HepG2 (cell line): ENCODE results near the gene ERO1A. TPM values are rescaled to one million over a fixed set of nuclear protein-coding genes. Genes with fewer than 3 reads are reported as not detected.

ENCODE experiments used
- ERF ChIP-seq: IDR thresholded peaks from 2 replicates; pipeline ENCODE4 v1.6.1; 2018; ENCODE audit warnings: missing biosample characterization, missing genetic modification reagents
- FOXC1 ChIP-seq: sonication (generic); formaldehyde crosslinking; IDR thresholded peaks from 2 replicates; pipeline ENCODE4 v1.8.0; 2022; ENCODE audit warnings: mild to moderate bottlenecking, missing genetic modification reagents, borderline replicate concordance
- NR2F2 ChIP-seq: IDR thresholded peaks from 2 replicates; pipeline ENCODE4 v1.6.1; 2012; ENCODE audit warnings: low read depth, inconsistent platforms, borderline replicate concordance
- RARA ChIP-seq: IDR thresholded peaks from 2 replicates; pipeline ENCODE4 v1.6.1; 2016; ENCODE audit warnings: missing genetic modification reagents, missing compliant biosample characterization
- RCOR2 ChIP-seq: IDR thresholded peaks from 2 replicates; pipeline ENCODE4 v1.6.1; 2016; ENCODE audit warnings: missing biosample characterization, missing genetic modification reagents
- SALL1 ChIP-seq: sonication (generic); formaldehyde crosslinking; IDR thresholded peaks from 2 replicates; pipeline ENCODE4 v1.8.0; 2022; ENCODE audit warnings: mild to moderate bottlenecking, missing genetic modification reagents
- SOX5 ChIP-seq: IDR thresholded peaks from 2 replicates; pipeline ENCODE4 v1.6.1; 2016; ENCODE audit warnings: borderline replicate concordance
- ZBTB7B ChIP-seq: sonication (generic); formaldehyde crosslinking; IDR thresholded peaks from 2 replicates; pipeline ENCODE4 v1.4.0; 2020; ENCODE audit warnings: missing genetic modification reagents
- ZNF251 ChIP-seq: sonication (generic); formaldehyde crosslinking; IDR thresholded peaks from 2 replicates; pipeline ENCODE4 v1.9.0; 2021; ENCODE audit warnings: mild to moderate bottlenecking, missing genetic modification reagents
- ZNF33B ChIP-seq: sonication (generic); formaldehyde crosslinking; IDR thresholded peaks from 2 replicates; pipeline ENCODE4 v1.5.1; 2020; ENCODE audit warnings: mild to moderate bottlenecking, missing genetic modification reagents
- ZNF543 ChIP-seq: sonication (generic); formaldehyde crosslinking; IDR thresholded peaks from 2 replicates; pipeline ENCODE4 v1.4.0; 2020; ENCODE audit warnings: mild to moderate bottlenecking, missing genetic modification reagents
- ZNF709 ChIP-seq: sonication (generic); formaldehyde crosslinking; IDR thresholded peaks from 2 replicates; pipeline ENCODE4 v1.5.0; 2020; ENCODE audit warnings: mild to moderate bottlenecking, missing genetic modification reagents
- ZZZ3 ChIP-seq: sonication (generic); formaldehyde crosslinking; IDR thresholded peaks from 2 replicates; pipeline ENCODE4 v1.4.0; 2020; ENCODE audit warnings: missing genetic modification reagents, mild to moderate bottlenecking, borderline replicate concordance
- polyA plus RNA-seq, 8 experiments: library from polyadenylated mRNA; depleted of rRNA in 3 of 8; stranded (reverse) in 7 of 8; unstranded in 1 of 8; fragments of >200 nt; fragmentation: Illumina TruSeq in 4 of 8; extraction: Trizol in 4 of 8; gene quantifications; 2 replicates each; pipeline versions ENCODE4 v1.2.1 to v1.2.3, GENCODE V29; 2011 to 2016; ENCODE audit warnings: low read depth in 4 of 8, missing spikeins in 1 of 8, mixed read lengths in 1 of 8; ENCODE audit not compliant: insufficient read depth in 1 of 8
- total RNA-seq, 5 experiments: library from RNA; depleted of rRNA; stranded (reverse); fragments of >200 nt; fragmentation: Illumina TruSeq; extraction: Trizol; gene quantifications; 2 replicates each; pipeline ENCODE4 v1.2.3, GENCODE V29; 2016; ENCODE audit warnings: low read depth in 1 of 5
- TF ChIP-seq, protein P1 (sequence below): sonication (generic); formaldehyde crosslinking; IDR thresholded peaks from 2 replicates; pipeline ENCODE4 v1.4.0; 2020; ENCODE audit warnings: missing genetic modification reagents
- TF ChIP-seq, protein P2 (sequence below): sonication (generic); formaldehyde crosslinking; IDR thresholded peaks from 2 replicates; pipeline ENCODE4 v1.5.0; 2020; ENCODE audit warnings: mild to moderate bottlenecking, missing genetic modification reagents
- TF ChIP-seq, protein P3 (sequence below), 2 experiments: sonication (generic) in 1 of 2; formaldehyde crosslinking in 1 of 2; IDR thresholded peaks; 2 replicates each; pipeline versions ENCODE4 v1.4.0 to v1.6.1; 2018 to 2020; ENCODE audit warnings: missing genetic modification reagents in 2 of 2, borderline replicate concordance in 1 of 2, low read depth in 1 of 2, mild to moderate bottlenecking in 1 of 2, missing biosample characterization in 1 of 2
- TF ChIP-seq, protein P4 (sequence below): IDR thresholded peaks from 2 replicates; pipeline ENCODE4 v1.6.1; 2016; ENCODE audit warnings: mild to moderate bottlenecking, missing biosample characterization, missing genetic modification reagents
- TF ChIP-seq, protein P5 (sequence below): sonication (generic); formaldehyde crosslinking; conservative IDR thresholded peaks from 2 replicates; pipeline ENCODE4 v1.8.0; 2022; ENCODE audit warnings: missing genetic modification reagents

The ERO1A gene
- total and polyA plus RNA-seq, 2 of the 13 experiments (the other 11 are each of a cell fraction or from before 2014, with no cell fraction given), result 60.3 to 137 TPM

DNA sequence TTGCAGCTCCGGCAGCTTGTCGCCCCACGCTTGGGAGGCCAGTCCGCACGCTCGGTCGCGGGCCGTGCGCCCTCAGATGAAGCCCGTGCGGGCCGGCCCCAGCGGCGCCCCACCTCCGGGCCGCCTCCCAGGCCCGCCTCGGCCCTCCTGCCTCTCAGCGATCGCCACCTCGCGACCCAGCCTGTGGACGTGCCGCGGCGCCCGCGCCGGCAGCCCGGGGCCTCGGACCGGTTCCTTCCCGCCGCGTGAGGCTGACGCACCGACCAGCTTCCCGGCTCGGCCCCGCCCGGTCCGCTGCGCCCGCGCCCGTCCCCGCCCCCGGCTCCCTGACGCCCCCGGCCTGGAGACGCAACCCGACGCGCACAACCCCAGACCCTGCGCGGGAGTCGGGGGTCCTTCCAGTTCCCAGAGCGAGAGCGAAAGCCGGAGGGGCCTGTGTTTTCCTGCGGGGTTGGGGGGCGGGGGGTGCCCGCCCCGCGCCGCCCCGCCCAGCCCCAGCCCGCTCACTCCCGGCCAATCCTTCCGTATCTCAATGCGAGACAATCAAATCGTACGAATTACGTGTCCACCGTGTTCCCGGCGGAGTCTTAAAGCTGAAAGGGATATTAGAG is at the start of gene ERO1A (continued):
- TF ChIP-seq, protein P1, sequence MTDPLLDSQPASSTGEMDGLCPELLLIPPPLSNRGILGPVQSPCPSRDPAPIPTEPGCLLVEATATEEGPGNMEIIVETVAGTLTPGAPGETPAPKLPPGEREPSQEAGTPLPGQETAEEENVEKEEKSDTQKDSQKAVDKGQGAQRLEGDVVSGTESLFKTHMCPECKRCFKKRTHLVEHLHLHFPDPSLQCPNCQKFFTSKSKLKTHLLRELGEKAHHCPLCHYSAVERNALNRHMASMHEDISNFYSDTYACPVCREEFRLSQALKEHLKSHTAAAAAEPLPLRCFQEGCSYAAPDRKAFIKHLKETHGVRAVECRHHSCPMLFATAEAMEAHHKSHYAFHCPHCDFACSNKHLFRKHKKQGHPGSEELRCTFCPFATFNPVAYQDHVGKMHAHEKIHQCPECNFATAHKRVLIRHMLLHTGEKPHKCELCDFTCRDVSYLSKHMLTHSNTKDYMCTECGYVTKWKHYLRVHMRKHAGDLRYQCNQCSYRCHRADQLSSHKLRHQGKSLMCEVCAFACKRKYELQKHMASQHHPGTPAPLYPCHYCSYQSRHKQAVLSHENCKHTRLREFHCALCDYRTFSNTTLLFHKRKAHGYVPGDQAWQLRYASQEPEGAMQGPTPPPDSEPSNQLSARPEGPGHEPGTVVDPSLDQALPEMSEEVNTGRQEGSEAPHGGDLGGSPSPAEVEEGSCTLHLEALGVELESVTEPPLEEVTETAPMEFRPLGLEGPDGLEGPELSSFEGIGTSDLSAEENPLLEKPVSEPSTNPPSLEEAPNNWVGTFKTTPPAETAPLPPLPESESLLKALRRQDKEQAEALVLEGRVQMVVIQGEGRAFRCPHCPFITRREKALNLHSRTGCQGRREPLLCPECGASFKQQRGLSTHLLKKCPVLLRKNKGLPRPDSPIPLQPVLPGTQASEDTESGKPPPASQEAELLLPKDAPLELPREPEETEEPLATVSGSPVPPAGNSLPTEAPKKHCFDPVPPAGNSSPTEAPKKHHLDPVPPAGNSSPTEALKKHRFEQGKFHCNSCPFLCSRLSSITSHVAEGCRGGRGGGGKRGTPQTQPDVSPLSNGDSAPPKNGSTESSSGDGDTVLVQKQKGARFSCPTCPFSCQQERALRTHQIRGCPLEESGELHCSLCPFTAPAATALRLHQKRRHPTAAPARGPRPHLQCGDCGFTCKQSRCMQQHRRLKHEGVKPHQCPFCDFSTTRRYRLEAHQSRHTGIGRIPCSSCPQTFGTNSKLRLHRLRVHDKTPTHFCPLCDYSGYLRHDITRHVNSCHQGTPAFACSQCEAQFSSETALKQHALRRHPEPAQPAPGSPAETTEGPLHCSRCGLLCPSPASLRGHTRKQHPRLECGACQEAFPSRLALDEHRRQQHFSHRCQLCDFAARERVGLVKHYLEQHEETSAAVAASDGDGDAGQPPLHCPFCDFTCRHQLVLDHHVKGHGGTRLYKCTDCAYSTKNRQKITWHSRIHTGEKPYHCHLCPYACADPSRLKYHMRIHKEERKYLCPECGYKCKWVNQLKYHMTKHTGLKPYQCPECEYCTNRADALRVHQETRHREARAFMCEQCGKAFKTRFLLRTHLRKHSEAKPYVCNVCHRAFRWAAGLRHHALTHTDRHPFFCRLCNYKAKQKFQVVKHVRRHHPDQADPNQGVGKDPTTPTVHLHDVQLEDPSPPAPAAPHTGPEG (CRISPR knock-in tag), result peak; percentile 72; the same call in 1 of the 2 replicates
- TF ChIP-seq, protein P2, sequence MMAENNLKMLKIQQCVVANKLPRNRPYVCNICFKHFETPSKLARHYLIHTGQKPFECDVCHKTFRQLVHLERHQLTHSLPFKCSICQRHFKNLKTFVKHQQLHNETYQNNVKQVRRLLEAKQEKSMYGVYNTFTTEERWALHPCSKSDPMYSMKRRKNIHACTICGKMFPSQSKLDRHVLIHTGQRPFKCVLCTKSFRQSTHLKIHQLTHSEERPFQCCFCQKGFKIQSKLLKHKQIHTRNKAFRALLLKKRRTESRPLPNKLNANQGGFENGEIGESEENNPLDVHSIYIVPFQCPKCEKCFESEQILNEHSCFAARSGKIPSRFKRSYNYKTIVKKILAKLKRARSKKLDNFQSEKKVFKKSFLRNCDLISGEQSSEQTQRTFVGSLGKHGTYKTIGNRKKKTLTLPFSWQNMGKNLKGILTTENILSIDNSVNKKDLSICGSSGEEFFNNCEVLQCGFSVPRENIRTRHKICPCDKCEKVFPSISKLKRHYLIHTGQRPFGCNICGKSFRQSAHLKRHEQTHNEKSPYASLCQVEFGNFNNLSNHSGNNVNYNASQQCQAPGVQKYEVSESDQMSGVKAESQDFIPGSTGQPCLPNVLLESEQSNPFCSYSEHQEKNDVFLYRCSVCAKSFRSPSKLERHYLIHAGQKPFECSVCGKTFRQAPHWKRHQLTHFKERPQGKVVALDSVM (CRISPR knock-in tag), result no peak
- TF ChIP-seq ZBTB7B (CRISPR knock-in tag), result no peak
- TF ChIP-seq SALL1 (CRISPR knock-in tag), result peak; percentile 9; the same call in 1 of the 2 replicates
- TF ChIP-seq, protein P3, sequence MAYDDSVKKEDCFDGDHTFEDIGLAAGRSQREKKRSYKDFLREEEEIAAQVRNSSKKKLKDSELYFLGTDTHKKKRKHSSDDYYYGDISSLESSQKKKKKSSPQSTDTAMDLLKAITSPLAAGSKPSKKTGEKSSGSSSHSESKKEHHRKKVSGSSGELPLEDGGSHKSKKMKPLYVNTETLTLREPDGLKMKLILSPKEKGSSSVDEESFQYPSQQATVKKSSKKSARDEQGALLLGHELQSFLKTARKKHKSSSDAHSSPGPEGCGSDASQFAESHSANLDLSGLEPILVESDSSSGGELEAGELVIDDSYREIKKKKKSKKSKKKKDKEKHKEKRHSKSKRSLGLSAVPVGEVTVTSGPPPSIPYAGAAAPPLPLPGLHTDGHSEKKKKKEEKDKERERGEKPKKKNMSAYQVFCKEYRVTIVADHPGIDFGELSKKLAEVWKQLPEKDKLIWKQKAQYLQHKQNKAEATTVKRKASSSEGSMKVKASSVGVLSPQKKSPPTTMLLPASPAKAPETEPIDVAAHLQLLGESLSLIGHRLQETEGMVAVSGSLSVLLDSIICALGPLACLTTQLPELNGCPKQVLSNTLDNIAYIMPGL (CRISPR knock-in tag; IDR thresholded peaks at IDR 0.05; ENCODE audit: borderline replicate concordance in 1 of 2, low read depth in 1 of 2), result peak; percentile 43 to 63; a peak in 3 of 4 replicates
- no peak for TF ChIP-seq NR2F2
- no peak for TF ChIP-seq ZNF251 (CRISPR knock-in tag)
- TF ChIP-seq, protein P4, sequence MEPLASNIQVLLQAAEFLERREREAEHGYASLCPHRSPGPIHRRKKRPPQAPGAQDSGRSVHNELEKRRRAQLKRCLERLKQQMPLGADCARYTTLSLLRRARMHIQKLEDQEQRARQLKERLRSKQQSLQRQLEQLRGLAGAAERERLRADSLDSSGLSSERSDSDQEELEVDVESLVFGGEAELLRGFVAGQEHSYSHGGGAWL (CRISPR knock-in tag), result no peak
- TF ChIP-seq ZNF543 (CRISPR knock-in tag), result no peak
- TF ChIP-seq, protein P5, sequence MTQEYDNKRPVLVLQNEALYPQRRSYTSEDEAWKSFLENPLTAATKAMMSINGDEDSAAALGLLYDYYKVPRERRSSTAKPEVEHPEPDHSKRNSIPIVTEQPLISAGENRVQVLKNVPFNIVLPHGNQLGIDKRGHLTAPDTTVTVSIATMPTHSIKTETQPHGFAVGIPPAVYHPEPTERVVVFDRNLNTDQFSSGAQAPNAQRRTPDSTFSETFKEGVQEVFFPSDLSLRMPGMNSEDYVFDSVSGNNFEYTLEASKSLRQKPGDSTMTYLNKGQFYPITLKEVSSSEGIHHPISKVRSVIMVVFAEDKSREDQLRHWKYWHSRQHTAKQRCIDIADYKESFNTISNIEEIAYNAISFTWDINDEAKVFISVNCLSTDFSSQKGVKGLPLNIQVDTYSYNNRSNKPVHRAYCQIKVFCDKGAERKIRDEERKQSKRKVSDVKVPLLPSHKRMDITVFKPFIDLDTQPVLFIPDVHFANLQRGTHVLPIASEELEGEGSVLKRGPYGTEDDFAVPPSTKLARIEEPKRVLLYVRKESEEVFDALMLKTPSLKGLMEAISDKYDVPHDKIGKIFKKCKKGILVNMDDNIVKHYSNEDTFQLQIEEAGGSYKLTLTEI (CRISPR knock-in tag), result no peak
- TF ChIP-seq SOX5 (CRISPR knock-in tag), result 0 out of 2 replicates have a peak, but pooled peaks have one; percentile 11
- no peak for TF ChIP-seq FOXC1 (CRISPR knock-in tag)
- TF ChIP-seq ZNF33B (CRISPR knock-in tag), result no peak
- no peak for TF ChIP-seq RCOR2
- TF ChIP-seq ZNF709 (CRISPR knock-in tag), result peak; percentile 10; the same call in 1 of the 2 replicates
- no peak for TF ChIP-seq RARA
- TF ChIP-seq ZZZ3 (CRISPR knock-in tag), result no peak
- no peak for TF ChIP-seq ERF (CRISPR knock-in tag)
